ENCODE data around the gene B4GALT3.

The B4GALT3 gene

GRCh38 chr1:161153176-161153575 lies 24.1 kb downstream of the B4GALT3 start:
- no peak for DNase-seq (ENCODE audit: low read depth in 1 of 2, low spot score in 1 of 2)
- Histone ChIP-seq H3K4me3 (replicated peaks; ENCODE audit: insufficient read depth, low read length) (peak overlapping the region; percentile 87), H3K27ac (replicated peaks) (peak overlapping the region; percentile 99), H3K27me3 (ENCODE audit: insufficient read depth, poor library complexity, severe bottlenecking) (no peaks in the 10 kb centered on the region)
- TF ChIP-seq REST (IDR thresholded peaks at IDR 0.05; ENCODE audit: insufficient replicate concordance, low read depth) = no peak
- TF ChIP-seq CTCF (IDR thresholded peaks at IDR 0.05; ENCODE audit: insufficient read depth, low read length) = no peak
- no peak for TF ChIP-seq SPI1 (IDR thresholded peaks at IDR 0.05; ENCODE audit: borderline replicate concordance, low read depth)
- TF ChIP-seq POLR2AphosphoS5 (IDR thresholded peaks at IDR 0.05; ENCODE audit: low read depth) = no peak
- TF ChIP-seq GABPA (IDR thresholded peaks at IDR 0.05; ENCODE audit: low read depth) = no peak

GRCh38 chr1:161145832-161146231 lies 31.5 kb downstream of the B4GALT3 start:
- TF ChIP-seq REST (IDR thresholded peaks at IDR 0.05; ENCODE audit: insufficient replicate concordance, low read depth) (no peak), GABPA (IDR thresholded peaks at IDR 0.05; ENCODE audit: low read depth) (no peak), CTCF (IDR thresholded peaks at IDR 0.05; ENCODE audit: insufficient read depth, low read length) (no peak), POLR2AphosphoS5 (IDR thresholded peaks at IDR 0.05; ENCODE audit: low read depth) (no peak), SPI1 (IDR thresholded peaks at IDR 0.05; ENCODE audit: borderline replicate concordance, low read depth) (no peak)
- no peak overlapping the region for H3K27ac ChIP-seq (replicated peaks)
- no peak overlapping the region for H3K4me3 ChIP-seq (replicated peaks; ENCODE audit: insufficient read depth, low read length)
- H3K27me3 ChIP-seq (ENCODE audit: insufficient read depth, poor library complexity, severe bottlenecking) = no peaks in the 10 kb centered on the region
- DNase-seq (ENCODE audit: low read depth in 1 of 2, low spot score in 1 of 2) = no peak

GRCh38 chr1:161140755-161141400 lies 36.4 kb downstream of the B4GALT3 start:
- DNase-seq (ENCODE audit: low read depth in 1 of 2, low spot score in 1 of 2) = no peak
- Histone ChIP-seq H3K27me3 (ENCODE audit: insufficient read depth, poor library complexity, severe bottlenecking) (no peaks in the 10 kb centered on the region), H3K27ac (replicated peaks) (no peak overlapping the region), H3K4me3 (replicated peaks; ENCODE audit: insufficient read depth, low read length) (no peak overlapping the region)
- TF ChIP-seq REST (IDR thresholded peaks at IDR 0.05; ENCODE audit: insufficient replicate concordance, low read depth) (no peak), SPI1 (IDR thresholded peaks at IDR 0.05; ENCODE audit: borderline replicate concordance, low read depth) (no peak), CTCF (IDR thresholded peaks at IDR 0.05; ENCODE audit: insufficient read depth, low read length) (no peak), POLR2AphosphoS5 (IDR thresholded peaks at IDR 0.05; ENCODE audit: low read depth) (no peak), GABPA (IDR thresholded peaks at IDR 0.05; ENCODE audit: low read depth) (no peak)

Measured in HL-60 (cell line).